Measurements from ENCODE around the gene FAM120AOS.

FAM120AOS gene

GRCh38 chr9:93436655-93437407 lies 16.6 kb downstream of the FAM120AOS start:
- no peak for DNase-seq

GRCh38 chr9:93436218-93436617 lies 17.2 kb downstream of the FAM120AOS start:
- no peak for DNase-seq

DNA sequence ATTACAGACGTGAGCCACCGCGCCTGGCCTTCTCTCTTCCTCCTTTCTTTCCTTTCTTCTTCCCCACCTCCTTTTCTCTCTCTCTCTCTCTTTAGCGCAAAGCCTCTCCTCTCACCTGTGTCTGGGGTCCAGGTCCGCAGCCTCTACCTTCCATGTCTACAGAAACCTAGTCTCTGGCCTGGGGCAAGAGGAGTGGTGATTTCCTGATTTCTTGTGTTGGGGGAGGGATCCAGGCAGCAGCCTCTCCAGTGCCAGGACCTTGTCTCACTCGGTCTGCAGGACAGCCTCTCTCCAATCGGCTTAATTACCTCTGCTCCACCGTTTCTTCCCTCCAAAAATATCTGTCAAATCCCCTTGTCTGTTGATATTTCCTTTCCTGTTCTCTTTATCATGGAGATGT lies 18.0 kb downstream of the FAM120AOS start:
- no peak for DNase-seq

DNA sequence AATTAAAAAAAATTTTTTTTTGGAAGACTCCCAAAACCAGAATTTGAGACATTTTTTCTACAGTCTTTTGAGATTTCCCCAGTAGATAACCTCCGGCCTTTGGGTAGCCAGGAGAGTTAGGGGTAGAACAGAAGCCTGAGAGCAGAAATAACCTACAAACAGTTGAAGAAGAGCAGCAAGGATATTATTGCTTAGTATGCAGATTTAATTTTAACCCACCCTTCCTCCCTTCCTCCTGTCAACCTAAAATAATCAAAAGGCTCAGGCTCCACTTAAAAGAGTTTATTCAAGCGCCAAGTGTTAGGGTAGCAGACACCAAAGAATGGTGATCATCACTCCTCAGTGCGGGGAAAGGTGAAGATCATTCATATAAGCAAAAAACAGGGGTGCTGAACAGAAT lies 19.3 kb downstream of the FAM120AOS start:
- no peak for DNase-seq

DNA sequence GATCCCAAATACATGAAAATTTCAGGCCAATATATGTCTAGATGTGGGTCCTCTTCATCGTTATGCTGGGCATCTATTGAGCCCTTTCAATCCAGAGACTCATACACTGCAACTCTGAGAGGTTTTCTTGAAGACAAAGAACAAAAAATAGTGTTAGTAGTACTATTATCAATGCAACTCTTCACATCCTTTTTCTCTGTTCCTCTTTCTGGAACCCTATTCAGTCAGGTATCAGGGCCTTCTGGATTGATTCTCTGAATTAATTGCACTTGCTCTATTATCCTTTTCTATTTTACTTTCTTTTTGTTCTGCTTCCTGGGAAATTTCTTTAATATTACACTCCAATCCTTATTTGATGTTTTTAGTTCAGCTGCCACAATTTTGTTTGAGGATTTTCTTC lies 20.4 kb downstream of the FAM120AOS start:
- DNase-seq = no peak

DNA sequence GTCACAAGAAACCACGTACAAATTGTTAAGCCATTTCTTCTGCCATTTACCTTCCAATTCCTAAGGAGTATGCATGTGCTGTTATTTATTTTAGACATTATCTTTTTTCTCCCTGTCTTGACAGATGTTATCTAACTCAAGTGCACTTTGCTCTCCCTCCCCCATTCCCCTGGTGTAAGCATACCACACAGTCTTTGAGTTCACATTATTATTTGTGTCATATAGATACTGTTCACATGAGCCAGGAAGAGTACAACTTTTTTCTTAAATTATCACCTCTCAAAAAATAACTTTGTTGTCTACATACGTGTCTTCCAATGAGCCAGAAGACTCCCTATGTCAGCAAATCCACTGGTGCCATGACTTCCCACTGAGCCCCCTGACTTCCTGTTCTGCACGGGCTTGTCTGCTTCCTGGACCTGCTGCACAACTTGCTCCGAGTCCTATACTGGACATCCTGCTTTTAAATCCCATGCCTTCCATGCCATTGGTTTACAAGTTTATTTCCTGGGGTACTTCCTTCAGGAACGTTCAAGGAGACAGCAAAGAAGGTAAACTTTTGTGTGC lies 21.8 kb downstream of the FAM120AOS start:
- DNase-seq = no peak

DNA sequence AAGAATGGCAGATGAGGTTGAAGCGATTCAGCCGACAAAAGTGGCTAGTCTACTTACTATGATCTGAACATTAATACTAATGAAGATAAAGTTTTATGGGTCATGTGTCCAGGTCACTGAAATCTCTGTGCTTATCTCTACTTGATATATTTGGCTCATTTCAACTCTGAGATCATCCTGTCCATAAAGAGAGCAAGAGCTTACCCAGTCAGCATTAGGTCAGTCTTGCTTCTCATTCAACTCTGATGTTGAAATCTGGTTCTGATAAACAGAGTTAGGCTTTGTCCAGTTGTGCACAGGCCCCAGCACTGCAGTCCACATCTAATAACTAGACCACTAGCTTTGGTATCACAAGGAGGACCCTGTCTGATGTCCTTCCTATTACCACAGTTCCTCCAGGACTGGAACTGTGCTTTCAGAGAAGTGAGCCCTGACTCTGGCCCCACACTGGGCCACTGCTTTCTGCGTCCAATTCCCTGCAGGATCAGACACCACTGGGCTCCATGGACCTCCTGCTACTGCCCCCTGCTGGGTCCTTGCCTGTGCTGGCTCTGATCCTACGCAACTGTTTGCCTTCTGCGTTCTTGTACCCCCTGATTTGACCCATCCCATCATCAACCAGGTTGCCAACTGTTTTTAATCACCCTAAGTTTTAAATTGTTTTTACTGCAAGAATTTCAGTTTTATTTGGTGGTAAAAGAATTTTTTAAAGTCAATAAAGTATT lies 25.6 kb downstream of the FAM120AOS start:
- no peak for DNase-seq

- peak; percentile 51 for DNase-seq
These were observed 30.3 kb downstream of the FAM120AOS start for GRCh38 chr9:93422977-93423616.

GRCh38 chr9:93419023-93419422 lies 34.4 kb downstream of the FAM120AOS start:
- no peak for DNase-seq

- DNase-seq = no peak
These were observed 35.8 kb downstream of the FAM120AOS start for GRCh38 chr9:93417538-93417937.

GRCh38 chr9:93416530-93417235 lies 36.7 kb downstream of the FAM120AOS start:
- DNase-seq = no peak

GRCh38 chr9:93415176-93415690 lies 38.1 kb downstream of the FAM120AOS start:
- DNase-seq = no peak

DNA sequence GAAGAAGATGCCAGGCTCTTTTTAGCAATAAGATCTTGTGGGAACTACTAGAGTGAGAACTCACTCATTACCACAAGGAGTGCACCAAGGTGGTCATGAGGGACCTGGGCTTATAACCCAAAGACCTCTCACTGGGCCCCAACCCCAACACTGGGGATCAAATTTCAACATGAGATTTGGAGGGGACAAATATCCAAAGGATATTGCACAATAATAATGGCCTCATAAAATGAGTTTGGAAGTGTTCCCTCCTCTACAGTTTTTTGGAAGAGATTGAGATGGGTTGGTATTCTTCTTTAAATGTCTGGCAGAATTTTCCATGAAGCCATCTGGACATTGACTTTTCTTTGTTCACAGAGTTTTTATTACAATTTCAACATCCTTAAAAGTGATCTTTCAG lies 39.9 kb downstream of the FAM120AOS start:
- no peak for DNase-seq

DNA sequence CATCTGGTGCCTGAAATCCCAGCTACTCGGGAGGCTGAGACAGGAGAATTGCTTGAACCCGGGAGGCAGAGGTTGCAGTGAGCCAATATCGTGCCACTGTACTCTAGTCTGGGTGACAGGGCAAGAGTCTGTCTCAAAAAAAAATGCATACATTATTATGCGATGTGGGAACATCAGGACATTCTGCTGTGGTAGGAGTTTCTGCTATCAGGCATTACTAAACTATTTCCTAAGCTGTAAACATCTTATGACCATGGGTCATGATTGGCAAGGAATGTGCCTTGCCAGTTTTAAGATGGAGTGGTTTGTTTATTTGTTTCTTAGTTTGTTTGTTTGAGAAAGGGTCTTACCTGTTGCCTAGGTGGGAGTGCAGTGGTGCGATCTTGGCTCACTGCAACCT lies 47.0 kb downstream of the FAM120AOS start:
- no peak for DNase-seq

GRCh38 chr9:93398471-93398870 lies 54.9 kb downstream of the FAM120AOS start:
- DNase-seq = no peak

DNA sequence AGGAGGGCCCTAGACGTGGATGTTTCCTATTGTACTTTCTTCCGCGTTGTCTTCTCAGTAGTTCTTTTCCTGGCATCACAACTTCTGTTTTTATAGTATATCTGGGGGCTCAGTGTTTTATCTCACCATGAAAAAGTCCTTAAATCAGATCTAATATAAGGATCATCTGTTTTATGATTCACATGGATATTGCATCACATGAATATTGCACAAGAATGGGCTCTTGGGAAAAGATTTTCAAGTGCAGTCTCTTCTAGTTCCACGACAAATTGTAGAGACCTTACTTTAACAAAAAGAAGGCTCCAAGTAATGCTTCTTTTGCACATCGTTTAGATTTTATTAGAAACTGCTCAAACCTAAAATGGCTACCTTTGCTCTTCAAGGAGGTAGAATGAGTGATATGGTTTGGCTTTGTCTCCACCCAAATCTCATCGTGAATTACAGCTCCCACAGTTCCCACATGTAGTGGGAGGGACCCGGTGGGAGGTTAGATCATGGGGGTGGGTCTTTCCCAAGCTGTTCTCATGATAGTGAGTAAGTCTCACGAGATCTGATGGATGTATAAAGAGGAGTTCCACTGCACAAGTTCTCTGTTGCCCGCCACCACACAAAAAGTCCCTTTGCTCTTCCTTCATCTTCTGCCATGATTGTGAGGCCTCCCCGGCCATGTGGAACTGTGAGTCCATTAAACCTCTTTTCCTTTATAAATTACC lies 55.6 kb downstream of the FAM120AOS start:
- DNase-seq = no peak
